Measurements from ENCODE around the gene ABCG2.
A peak's percentile ranks its signal among the peaks of the same experiment; 100 is the strongest.
"Not testable (repeated sequence)": the region's sequence is repeated elsewhere in the genome, so short reads cannot be mapped to it uniquely, and the experiment has no call there.

ABCG2 gene

DNA sequence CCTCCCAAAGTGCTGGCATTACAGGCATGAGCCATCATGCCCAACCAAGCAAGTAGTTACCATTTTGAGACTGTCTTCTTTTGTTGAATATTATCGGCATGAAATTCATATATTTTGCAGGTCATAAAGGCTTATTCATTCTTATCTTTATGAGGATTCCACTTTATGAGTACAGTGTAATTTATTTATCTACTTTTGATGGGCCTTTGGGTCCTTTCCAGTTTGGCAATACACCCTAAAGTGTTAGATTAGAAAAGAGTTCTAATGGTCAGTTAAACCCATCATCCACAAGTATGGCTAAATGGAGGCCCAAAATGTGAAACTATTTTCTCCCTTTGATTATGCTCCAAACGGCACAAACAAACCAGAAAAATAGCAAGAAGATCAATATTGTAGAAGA is 10.9 kb upstream of the ABCG2 start:
- no peak for DNase-seq
- intact Hi-C loops (cut with DNase I): no loop called here

DNA sequence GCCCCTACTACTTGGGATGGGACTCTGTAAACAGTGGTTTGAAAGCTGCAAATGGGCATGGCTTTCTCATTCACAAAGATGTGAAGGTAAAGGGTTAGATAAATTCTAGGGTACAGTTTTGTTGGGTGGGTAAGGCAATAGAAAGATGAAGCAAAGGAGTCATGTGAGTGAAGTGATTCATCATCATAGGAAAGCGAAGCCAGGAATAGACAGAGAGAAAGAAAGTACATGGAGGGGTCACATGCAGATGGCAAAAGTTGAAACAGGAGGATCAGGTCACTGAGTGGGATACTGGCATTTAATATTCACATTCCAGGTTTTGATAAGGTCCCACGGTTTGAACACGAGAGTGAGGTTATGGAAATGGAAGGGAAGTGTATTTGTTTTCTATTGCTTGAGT is 8.2 kb upstream of the ABCG2 start:
- DNase-seq: no peak
- intact Hi-C loops (cut with DNase I): no loop called here

DNA sequence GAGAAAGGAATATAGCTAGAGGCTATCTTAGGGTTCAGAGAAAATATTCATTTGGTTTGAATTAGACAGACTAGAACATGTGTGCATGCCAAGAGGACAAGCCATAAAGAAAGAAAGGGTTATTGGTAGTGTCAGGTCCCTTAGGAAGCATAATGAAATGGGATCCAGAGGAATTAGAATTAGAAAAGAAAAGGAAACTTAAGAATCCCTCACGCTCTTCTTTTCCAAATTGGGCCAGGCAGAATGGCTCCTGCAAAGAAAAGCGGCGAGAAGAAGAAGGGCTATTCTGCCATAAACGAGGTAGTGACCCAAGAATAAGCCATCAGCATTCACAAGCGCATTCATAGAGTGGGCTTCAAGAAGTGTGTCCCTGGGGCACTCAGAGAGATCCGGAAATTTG is 4.9 kb upstream of the ABCG2 start:
- no peak for DNase-seq
- intact Hi-C loops (cut with DNase I): no loop called here

DNA sequence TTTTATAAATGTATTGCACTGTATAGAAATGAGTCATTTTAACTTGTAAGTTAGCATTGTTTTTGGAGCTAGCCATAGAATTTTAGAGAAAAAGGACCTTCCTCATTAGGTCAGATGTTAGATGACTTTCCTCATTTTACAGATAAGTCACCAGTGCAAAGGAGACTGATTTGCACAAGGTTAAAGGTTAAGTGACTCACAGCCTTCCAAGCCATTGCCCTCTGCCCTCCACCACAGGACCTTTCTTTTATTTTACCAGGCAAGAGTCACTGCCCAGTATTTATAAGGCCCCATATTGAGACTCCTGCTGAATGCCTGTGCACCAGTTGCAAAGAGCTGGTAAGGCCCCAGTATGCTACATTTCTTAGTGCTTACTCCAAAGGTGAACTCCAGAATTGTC is 4.2 kb upstream of the ABCG2 start:
- intact Hi-C loops (cut with DNase I): no loop called here

DNA sequence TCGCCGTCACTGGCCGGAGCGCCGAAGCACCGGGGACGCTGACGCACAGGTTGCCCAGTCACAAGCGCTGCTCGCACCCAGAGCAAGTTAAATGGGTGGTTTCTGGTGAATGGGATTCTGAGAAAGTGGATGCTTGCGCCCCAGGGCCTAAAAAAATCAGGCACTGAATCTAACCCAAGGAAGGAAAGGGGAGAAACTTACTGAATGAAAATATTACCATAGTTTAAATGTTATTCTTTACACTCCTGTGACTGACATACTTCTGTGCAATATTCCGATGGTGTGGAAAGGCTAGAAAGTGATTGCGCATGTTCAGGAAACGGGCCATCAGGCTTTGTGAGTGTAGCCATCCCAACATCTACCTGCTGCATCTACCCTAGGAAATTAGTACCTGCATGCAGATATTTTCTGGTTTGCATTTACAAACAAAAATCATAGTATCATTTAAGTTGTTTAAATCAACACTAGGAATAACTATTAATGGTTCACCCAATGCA is 838 bp upstream of the ABCG2 start:
- peak in 3 of 10 donors; percentile 12 to 75 (median 32) for DNase-seq
- intact Hi-C loops (cut with DNase I): no loop called here

More for the DNA sequence above, 4.2 kb upstream of the ABCG2 start:
- no peak for DNase-seq

DNA sequence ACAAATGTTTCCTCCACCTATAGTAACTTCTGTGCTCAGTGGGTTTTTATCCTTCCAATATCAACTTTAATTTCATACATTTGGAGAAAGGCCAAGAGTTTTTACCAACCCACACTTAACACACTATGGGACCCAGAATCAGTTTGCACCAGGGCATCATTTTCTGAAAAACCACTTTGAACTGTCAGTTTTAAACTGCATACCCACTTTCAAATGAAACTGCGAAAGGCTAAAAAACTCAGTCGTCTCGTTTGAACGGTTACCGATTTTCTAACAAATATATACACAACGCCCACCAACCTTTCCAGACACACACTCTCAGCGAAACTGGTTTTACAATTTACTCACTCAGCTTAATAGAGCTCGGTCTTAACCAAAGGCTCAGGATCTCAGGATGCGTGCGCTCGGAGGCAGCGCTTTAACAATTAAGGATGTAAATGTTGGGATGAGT is 376 bp downstream of the ABCG2 start:
- intact Hi-C loops (cut with DNase I): no loop called here
- DNase-seq: no peak

DNA sequence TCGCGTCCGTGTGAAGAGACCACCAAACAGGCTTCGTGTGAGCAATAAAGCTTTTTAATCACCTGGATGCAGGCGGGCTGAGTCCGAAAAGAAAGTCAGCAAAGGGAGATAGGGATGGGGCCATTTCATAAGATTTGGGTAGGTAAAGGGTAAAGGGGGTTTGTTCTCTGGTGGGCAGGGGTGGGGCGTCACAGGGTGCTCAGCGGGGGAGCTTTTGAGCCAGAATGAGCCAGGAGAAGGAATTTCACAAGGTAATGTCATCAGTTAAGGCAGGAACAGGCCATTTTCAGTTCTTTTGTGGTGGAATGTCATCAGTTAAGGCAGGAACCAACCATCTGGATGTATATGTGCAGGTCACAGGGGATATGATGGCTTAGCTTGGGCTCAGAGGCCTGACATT is 6.1 kb downstream of the ABCG2 start:
- DNase-seq; intact Hi-C loops (cut with DNase I): not testable (repeated sequence)

DNA sequence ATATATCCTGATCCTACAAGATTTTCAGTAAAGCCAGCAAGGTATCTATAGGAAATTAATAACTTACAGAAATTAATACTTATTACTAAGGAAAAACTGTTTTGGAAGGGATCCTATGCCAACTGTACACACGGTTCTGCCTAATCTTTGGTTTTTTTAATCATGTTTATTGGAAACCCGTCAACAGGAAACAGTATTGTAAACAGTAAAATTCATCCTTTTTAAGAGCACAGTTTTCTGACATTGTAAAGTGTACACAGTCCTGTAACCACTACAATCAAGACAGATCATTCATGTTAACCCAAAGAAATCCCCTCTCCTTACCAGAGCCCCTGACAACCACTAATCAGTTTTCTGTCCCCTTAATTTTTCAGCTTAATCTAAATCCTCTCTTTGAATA is 9.9 kb downstream of the ABCG2 start:
- intact Hi-C loops (cut with DNase I): no loop called here
- DNase-seq: no peak

DNA sequence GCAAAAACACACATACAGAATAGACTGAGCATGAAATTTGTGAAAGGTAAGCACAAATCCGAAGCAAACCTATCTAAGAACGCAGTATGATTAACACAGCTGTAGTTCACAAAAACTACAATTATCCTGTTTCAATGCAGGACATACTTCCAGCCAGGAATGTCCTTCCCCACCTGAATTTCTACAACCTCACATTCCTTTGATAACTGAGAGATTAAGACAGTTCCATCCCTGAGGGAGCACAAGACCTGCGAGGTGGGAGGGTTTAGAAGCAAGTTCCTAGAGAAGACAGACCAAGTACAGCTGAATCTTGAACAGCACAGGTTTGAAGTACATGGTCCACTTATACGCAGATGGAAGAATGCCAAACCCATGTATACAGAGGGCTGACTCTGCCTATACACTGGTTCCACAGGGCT is 10.6 kb downstream of the ABCG2 start:
- intact Hi-C loops (cut with DNase I): no loop called here

DNA sequence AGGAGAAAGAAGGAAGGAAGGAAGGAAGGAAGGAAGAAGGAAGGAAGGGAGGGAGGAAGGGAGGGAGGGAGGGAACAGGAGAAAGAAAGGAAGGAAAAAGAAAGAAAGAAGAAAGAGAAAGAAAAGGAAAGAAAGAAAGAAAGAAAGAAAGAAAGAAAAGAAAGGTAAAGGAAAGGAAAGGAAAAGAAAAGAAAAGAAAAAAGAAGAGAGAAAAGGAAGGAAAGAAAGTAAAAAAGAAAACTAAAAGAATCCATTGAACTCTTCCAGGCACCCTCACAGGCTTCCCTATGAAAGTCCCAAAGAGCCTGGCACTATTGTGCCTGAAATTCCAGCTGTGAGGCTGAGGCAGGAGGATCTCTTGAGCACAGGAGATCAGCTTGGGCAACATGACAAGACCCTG is 11.5 kb downstream of the ABCG2 start:
- no peak for DNase-seq
- intact Hi-C loops (cut with DNase I): no loop called here

More for the DNA sequence above, 10.6 kb downstream of the ABCG2 start:
- DNase-seq: no peak

DNA sequence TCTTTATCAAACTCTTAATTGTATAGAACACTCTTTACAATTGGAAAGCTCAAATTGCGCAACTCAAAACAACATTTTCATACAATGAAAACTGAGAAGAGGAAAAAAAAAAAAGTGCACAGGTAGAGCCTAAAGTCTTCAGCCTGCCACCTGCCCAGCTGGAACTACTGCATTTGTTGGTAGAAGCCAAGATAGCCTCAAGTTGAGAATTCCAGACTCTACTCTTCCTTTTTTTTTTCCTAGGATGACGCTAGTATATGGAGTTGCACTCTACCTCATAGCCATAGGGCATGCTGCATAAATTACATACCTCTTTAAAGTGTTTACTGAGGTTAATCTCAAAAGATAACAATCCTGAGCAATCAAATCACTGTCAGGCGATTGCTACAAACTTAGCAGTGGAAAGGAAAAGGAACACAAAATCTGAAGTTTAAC is 13.6 kb downstream of the ABCG2 start:
- intact Hi-C loops (cut with DNase I): no loop called here
- DNase-seq: no peak

DNA sequence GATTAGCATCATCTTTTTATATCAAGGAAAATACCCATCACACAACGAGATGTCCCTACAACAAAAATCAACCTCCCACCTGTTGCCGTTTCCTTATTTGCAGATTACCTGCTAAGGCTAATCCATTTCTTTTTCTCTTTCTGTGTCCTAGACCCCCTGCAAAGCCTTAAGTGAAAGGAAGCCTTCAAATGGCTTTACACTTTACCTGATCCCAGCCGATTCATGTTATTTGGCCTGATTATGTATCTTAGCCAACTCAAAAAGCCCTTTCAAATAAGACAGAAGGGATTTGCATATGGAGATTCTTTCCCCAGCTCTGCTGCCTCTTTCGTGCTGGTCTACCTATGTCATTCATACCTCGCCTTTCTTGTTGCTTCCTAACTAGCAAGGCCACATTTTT is 14.4 kb downstream of the ABCG2 start:
- DNase-seq: no peak
- intact Hi-C loops (cut with DNase I): no loop called here

DNA sequence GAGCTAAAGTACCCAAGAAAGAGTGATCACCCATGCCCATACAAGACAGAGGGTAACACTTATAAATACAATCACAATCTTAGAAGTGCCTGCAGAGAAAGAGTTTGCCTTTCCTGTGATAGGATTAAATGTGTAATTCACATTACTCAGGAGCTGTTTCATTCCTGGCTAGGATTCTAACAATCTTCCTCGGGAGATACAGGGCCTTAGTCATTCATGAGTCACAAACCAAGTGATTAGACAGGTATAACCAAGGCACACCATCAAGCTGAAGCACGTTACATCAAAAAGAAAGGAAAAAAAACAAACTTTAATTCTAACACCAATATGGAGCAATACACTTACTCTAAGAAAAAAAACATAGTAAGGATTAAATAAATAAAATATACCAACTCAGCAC is 14.9 kb downstream of the ABCG2 start:
- no peak for DNase-seq
- intact Hi-C loops (cut with DNase I): no loop called here

DNA sequence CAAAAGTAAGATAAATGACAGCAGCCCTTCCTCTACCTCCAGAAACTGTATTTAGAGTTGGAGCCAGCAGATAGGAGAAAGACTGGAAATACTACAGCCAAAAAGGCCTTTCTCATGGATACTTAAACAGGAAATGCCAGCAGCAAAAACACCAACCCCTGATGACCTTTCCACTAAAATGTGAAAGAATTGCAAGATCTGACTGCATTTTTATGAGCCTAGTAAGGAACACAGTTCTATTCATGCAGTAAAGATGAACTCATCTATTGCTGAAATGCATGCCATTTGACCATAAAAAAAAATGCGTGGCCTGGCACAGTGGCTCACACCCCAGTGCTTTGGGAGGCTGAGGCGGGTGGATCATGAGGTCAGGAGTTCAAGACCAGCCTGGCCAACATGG is 19.9 kb downstream of the ABCG2 start:
- DNase-seq: no peak
- intact Hi-C loops (cut with DNase I): no loop called here

DNA sequence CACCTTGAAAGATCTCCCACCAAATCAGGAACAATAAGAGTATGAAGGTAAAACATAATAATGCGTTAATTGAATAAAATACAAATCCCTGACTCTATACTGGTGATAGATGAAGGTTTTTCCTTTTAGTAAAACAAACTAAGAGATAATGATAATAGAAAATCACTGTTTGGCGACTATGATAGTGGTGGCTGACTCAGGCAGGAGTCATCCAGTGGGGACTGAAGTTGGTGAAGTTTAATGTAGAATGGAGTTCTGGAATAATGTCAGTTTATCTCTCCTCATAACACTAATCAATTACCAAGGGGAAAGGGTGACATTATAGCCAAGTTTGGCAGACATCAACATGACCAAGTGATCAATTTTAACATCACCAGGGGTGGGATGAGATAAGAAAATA is 21.3 kb downstream of the ABCG2 start:
- intact Hi-C loops (cut with DNase I): no loop called here
- DNase-seq: no peak

DNA sequence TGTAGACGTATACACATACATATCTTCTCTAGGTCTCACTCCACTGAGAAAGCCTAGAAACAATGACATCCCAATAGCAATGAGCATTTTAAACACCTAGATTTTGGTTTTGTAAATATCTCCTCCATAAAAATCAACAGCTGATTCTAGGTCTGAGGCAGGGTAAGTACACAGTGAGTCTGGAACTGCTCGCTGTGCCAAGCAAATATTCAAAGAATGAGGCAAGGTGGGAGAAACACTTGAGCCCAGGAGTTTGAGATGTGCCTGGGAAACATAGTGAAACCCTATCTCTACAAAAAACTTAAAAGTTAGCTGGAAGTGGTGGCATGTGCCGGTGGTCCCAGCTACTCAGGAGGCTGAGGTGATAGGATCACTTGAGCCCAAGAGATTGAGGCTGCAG is 22.2 kb downstream of the ABCG2 start:
- no peak for DNase-seq
- intact Hi-C loops (cut with DNase I): no loop called here

DNA sequence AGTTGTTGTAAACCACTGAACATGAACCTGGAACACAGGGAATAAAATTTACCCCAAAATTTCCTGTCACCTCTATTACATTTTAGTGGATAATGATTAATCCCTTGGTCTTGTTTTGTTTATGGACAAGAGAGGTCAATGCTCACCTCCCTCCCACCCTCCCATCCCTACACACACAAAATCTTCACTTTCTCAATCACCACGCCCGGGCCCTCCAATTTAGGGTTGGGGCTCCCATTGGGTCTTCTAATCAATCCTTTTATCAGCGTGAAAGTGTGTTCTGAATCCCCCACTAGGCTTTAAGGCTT is 23.1 kb downstream of the ABCG2 start:
- no peak for DNase-seq
- intact Hi-C loops (cut with DNase I): no loop called here

DNA sequence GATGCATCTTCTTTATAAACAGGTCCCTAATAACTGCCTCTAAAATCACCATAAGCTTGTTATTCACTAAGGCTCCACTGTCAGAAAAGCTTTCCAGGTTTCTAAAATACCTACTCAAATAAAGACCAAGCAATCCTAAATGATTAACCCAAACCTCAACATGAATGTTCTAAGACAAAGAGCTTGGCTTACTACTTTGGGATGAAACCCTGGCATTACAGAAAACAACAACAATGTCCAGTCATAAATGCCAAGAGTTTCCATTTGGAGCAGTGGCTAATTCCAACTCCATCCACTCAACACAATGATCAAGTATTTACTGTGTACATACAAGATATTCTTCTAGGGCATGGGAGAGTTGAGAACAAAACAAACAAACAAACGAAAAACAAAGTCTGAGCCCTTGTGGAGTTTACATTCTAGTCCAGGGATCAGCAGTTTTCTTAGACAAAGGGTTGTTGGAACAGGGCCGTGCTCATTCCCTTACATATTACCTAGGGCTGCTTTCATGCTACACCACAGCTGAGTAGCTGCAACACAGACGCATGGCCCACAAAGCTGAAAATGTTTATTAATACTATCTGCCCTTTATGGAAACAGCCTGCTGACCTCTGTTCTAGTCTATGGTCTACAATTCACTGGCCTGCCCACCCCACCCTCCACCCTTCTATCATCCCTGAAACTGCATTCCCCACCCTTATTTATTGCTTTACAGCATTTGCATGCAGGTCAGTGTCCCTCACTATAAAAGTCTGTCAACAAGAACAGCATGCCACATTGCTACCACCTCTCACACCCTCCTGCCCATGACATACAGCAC is 23.7 kb downstream of the ABCG2 start:
- no peak for DNase-seq
- intact Hi-C loops (cut with DNase I): no loop called here

DNA sequence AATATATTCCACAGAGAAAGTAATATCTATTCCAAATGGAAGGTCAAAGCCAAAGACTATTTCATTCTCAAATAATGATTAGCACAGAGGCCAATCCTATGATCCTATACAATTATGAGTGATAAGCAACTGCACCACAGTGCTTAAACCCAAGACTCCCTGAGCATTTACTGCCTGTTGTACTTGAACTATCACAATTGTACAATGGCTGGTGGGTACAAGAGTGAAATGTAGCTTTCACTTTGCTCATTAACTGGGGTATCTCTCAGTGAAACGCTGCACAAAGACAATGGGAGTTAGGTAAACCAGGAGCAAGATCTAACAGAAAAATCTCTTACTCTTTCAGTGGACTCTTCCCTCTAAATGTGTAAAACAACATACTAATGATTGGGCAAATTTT is 24.3 kb downstream of the ABCG2 start:
- intact Hi-C loops (cut with DNase I): no loop called here
- DNase-seq: no peak

DNA sequence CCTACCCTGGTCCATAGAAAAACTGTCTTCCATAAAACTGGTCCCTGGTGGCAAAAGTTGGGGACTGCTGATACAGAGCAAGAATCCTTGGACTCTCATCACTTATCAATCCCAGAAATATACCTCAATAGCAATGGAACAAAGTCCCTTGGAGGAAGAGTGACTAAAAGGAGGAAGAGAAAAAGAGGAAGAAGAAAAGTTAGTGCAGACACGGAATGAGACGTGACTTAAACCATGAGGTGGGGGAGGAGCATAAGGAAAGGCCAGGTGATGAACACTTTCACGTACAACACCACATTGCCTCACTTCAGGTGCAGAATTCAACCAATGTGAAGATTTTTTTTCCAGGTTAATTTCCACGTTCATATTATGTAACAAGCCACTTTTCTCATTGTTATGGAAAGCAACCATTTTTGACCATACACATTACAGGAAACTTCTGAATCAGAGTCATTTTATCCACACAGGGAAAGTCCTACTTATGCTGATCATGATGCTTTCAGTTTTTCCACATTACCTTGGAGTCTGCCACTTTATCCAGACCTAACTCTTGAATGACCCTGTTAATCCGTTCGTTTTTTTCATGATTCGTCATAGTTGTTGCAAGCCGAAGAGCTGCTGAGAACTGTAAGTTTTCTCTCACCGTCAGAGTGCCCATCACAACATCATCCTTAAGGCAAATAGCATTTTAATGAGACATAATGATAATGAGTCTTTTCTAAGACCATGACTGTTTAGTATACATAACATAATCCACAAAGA is 27.7 kb downstream of the ABCG2 start:
- DNase-seq: no peak
- intact Hi-C loops (cut with DNase I): no loop called here

DNA sequence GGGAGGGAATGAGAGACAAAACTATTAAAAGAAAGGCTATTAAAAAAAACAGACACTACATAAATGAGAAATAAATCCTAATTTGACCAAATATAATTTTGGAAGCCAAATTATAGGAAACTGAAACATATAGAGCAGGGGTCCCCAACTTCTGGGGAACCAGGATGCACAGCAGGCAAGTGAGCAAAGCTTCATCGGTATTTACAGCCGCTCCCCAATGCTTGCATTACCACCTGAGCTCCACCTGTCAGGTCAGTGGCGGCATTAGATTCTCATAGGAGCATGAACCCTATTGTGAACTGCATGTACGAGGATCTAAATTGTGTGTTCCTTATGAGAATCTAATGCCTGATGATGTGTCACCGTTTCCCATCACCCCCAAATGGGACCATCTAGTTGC is 28.4 kb downstream of the ABCG2 start:
- no peak for DNase-seq
- intact Hi-C loops (cut with DNase I): no loop called here

DNA sequence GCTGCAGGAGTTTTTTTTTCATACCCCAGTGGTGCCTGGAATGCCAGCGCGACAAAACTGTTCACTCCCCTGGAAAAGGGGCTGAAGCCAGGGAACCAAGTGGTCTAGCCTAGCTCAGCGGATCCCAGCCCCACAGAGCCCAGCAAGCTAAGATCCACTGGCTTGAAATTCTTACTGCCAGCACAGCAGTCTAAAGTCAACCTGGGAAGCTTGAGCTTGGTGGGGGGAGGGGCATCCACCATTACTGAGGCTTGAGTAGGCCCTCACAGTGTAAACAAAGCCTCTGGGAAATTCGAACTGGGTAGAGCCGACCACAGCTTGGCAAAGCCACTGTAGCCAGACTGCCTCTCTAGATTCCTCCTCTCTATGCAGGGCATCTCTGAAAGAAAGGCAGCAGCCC is 36.2 kb downstream of the ABCG2 start:
- intact Hi-C loops (cut with DNase I); DNase-seq: not testable (repeated sequence)
